Immature natural killer cell (primary cell): ENCODE measurements around the gene SLC1A3. TPM values are rescaled to one million over a fixed set of nuclear protein-coding genes. Genes with fewer than 3 reads are reported as not detected.

ENCODE experiments used
- DNase-seq, 3 donors: peaks; one replicate each; pipeline ENCODE4 v3.0.0; 2022; ENCODE audit warnings: mixed read lengths in 1 of 3
- H3K27ac Mint-ChIP-seq, 6 donors: one replicate each; pipeline ENCODE4 v1.8.0; 2020; ENCODE audit warnings: mixed read lengths in 6 of 6, mild to moderate bottlenecking in 5 of 6, inconsistent platforms in 4 of 6, moderate library complexity in 3 of 6
- H3K27me3 Mint-ChIP-seq, 3 donors: one replicate each; pipeline ENCODE4 v1.8.0; 2020 to 2021; ENCODE audit warnings: low read depth in 3 of 3, mild to moderate bottlenecking in 3 of 3, mixed read lengths in 3 of 3, moderate library complexity in 3 of 3, inconsistent platforms in 1 of 3
- H3K36me3 Mint-ChIP-seq, 3 donors: one replicate each; pipeline ENCODE4 v1.8.0; 2020; ENCODE audit warnings: mixed read lengths in 3 of 3, inconsistent platforms in 2 of 3, mild to moderate bottlenecking in 2 of 3
- H3K4me1 Mint-ChIP-seq, 2 donors: one replicate each; pipeline ENCODE4 v1.8.0; 2020; ENCODE audit warnings: inconsistent platforms in 2 of 2, mild to moderate bottlenecking in 2 of 2, mixed read lengths in 2 of 2, moderate library complexity in 1 of 2
- H3K4me3 Mint-ChIP-seq, 5 donors: one replicate each; pipeline ENCODE4 v1.8.0; 2020; ENCODE audit warnings: mild to moderate bottlenecking in 5 of 5, mixed read lengths in 5 of 5, inconsistent platforms in 3 of 5, moderate library complexity in 3 of 5
- H3K9me3 Mint-ChIP-seq, 6 donors: one replicate each; pipeline ENCODE4 v1.8.0; 2020; ENCODE audit warnings: mild to moderate bottlenecking in 6 of 6, mixed read lengths in 6 of 6, inconsistent platforms in 4 of 6, moderate library complexity in 3 of 6
- polyA plus RNA-seq, 3 donors: library from polyadenylated mRNA; unstranded; fragments of 300-500 nt; fragmentation: Illumina TruSeq; gene quantifications; one replicate each; pipeline ENCODE4 v1.2.3, GENCODE V29; 2021

SLC1A3 gene
- polyA plus RNA-seq, 3 donors from 2014 or later = 0.08 TPM; not detected in 2

GRCh38 chr5:36701085-36701698 lies 94.8 kb downstream of the SLC1A3 start:
- H3K27ac Mint-ChIP-seq = no peak overlapping the region

GRCh38 chr5:36703245-36703860 lies 96.9 kb downstream of the SLC1A3 start:
- Mint-ChIP-seq H3K27ac (no peak overlapping the region), H3K27me3 (peaks cover 2% of the 10 kb centered on the region in 3 donors)

More at GRCh38 chr5:36701085-36701698, 94.8 kb downstream of the SLC1A3 start:
- Mint-ChIP-seq H3K36me3 (peaks cover 8 to 20% (median 18%) of the 10 kb centered on the region in 3 donors), H3K9me3 (no peaks in the 10 kb centered on the region), H3K4me1 (no peaks in the 10 kb centered on the region), H3K4me3 (no peak overlapping the region), H3K27me3 (peaks cover 2 to 4% (median 2%) of the 10 kb centered on the region in 3 donors)
- no peak for DNase-seq

GRCh38 chr5:36704131-36704530 lies 97.7 kb downstream of the SLC1A3 start:
- Mint-ChIP-seq H3K27ac (no peak overlapping the region), H3K36me3 (peaks cover 8 to 29% (median 27%) of the 10 kb centered on the region in 3 donors)

More at GRCh38 chr5:36703245-36703860, 96.9 kb downstream of the SLC1A3 start:
- DNase-seq = no peak
- Mint-ChIP-seq H3K36me3 (peaks cover 8 to 24% (median 23%) of the 10 kb centered on the region in 3 donors), H3K4me1 (no peaks in the 10 kb centered on the region), H3K4me3 (no peak overlapping the region), H3K9me3 (peaks cover 0 to 5% (median 0%) of the 10 kb centered on the region in 6 donors)

GRCh38 chr5:36705055-36705454 lies 98.6 kb downstream of the SLC1A3 start:
- Mint-ChIP-seq H3K27ac (no peak overlapping the region), H3K27me3 (peaks cover 1 to 4% (median 2%) of the 10 kb centered on the region in 3 donors), H3K9me3 (peaks cover 0 to 5% (median 0%) of the 10 kb centered on the region in 6 donors), H3K36me3 (peaks cover 8 to 32% (median 28%) of the 10 kb centered on the region in 3 donors), H3K4me3 (no peak overlapping the region), H3K4me1 (no peaks in the 10 kb centered on the region)
- DNase-seq = no peak

More at GRCh38 chr5:36704131-36704530, 97.7 kb downstream of the SLC1A3 start:
- H3K9me3 Mint-ChIP-seq = peaks cover 0 to 5% (median 0%) of the 10 kb centered on the region in 6 donors
- peaks cover 2% of the 10 kb centered on the region in 3 donors for H3K27me3 Mint-ChIP-seq
- DNase-seq = no peak
- H3K4me3 Mint-ChIP-seq = no peak overlapping the region
- no peaks in the 10 kb centered on the region for H3K4me1 Mint-ChIP-seq

- Mint-ChIP-seq H3K4me1 (no peaks in the 10 kb centered on the region), H3K9me3 (peaks cover 0 to 5% (median 0%) of the 10 kb centered on the region in 6 donors), H3K27ac (no peak overlapping the region), H3K27me3 (peaks cover 2 to 4% (median 2%) of the 10 kb centered on the region in 3 donors), H3K4me3 (no peak overlapping the region), H3K36me3 (peaks cover 3 to 33% (median 28%) of the 10 kb centered on the region in 3 donors)
- no peak for DNase-seq
These were observed 100.3 kb downstream of the SLC1A3 start for GRCh38 chr5:36706662-36707061.

- H3K4me1 Mint-ChIP-seq = no peaks in the 10 kb centered on the region
- no peak overlapping the region for H3K27ac Mint-ChIP-seq
- H3K36me3 Mint-ChIP-seq = peaks cover 3 to 23% (median 16%) of the 10 kb centered on the region in 3 donors
- H3K4me3 Mint-ChIP-seq = no peak overlapping the region
- DNase-seq = no peak
- peaks cover 0 to 5% (median 0%) of the 10 kb centered on the region in 6 donors for H3K9me3 Mint-ChIP-seq
- peaks cover 2% of the 10 kb centered on the region in 3 donors for H3K27me3 Mint-ChIP-seq
These were observed 102.6 kb downstream of the SLC1A3 start for GRCh38 chr5:36708996-36709395.

GRCh38 chr5:36710039-36710438 lies 103.6 kb downstream of the SLC1A3 start:
- no peaks in the 10 kb centered on the region for H3K4me1 Mint-ChIP-seq

GRCh38 chr5:36712706-36713105 lies 106.3 kb downstream of the SLC1A3 start:
- Mint-ChIP-seq H3K4me3 (no peak overlapping the region), H3K27me3 (peaks cover 2% of the 10 kb centered on the region in 3 donors), H3K36me3 (peaks cover 0 to 14% (median 7%) of the 10 kb centered on the region in 3 donors)

More at GRCh38 chr5:36710039-36710438, 103.6 kb downstream of the SLC1A3 start:
- Mint-ChIP-seq H3K27me3 (peaks cover 2% of the 10 kb centered on the region in 3 donors), H3K4me3 (no peak overlapping the region), H3K9me3 (peaks cover 0 to 5% (median 0%) of the 10 kb centered on the region in 6 donors), H3K27ac (no peak overlapping the region), H3K36me3 (peaks cover 0 to 16% (median 8%) of the 10 kb centered on the region in 3 donors)
- no peak for DNase-seq

GRCh38 chr5:36713541-36713940 lies 107.1 kb downstream of the SLC1A3 start:
- Mint-ChIP-seq H3K9me3 (no peaks in the 10 kb centered on the region), H3K4me3 (no peak overlapping the region), H3K36me3 (peaks cover 0 to 10% (median 4%) of the 10 kb centered on the region in 3 donors), H3K27ac (no peak overlapping the region), H3K27me3 (peaks cover 2% of the 10 kb centered on the region in 3 donors), H3K4me1 (no peaks in the 10 kb centered on the region)
- no peak for DNase-seq

More at GRCh38 chr5:36712706-36713105, 106.3 kb downstream of the SLC1A3 start:
- DNase-seq = no peak
- H3K4me1 Mint-ChIP-seq = no peaks in the 10 kb centered on the region
- H3K27ac Mint-ChIP-seq = no peak overlapping the region
- peaks cover 0 to 3% (median 0%) of the 10 kb centered on the region in 6 donors for H3K9me3 Mint-ChIP-seq

GRCh38 chr5:36717131-36717695 lies 110.8 kb downstream of the SLC1A3 start:
- Mint-ChIP-seq H3K27ac (no peak overlapping the region), H3K27me3 (peaks cover 0 to 2% (median 0%) of the 10 kb centered on the region in 3 donors), H3K4me1 (peaks cover 3 to 7% of the 10 kb centered on the region in 2 donors), H3K36me3 (peaks cover 0 to 4% (median 0%) of the 10 kb centered on the region in 3 donors), H3K9me3 (no peaks in the 10 kb centered on the region), H3K4me3 (no peak overlapping the region)
- no peak for DNase-seq

GRCh38 chr5:36719282-36719681 lies 112.9 kb downstream of the SLC1A3 start:
- no peak overlapping the region for H3K27ac Mint-ChIP-seq
- H3K4me1 Mint-ChIP-seq = peaks cover 17 to 26% of the 10 kb centered on the region in 2 donors
- no peak overlapping the region for H3K4me3 Mint-ChIP-seq
- H3K9me3 Mint-ChIP-seq = no peaks in the 10 kb centered on the region
- DNase-seq = no peak
- H3K27me3 Mint-ChIP-seq = peaks cover 0 to 2% (median 0%) of the 10 kb centered on the region in 3 donors
- peaks cover 0 to 6% (median 0%) of the 10 kb centered on the region in 3 donors for H3K36me3 Mint-ChIP-seq

- Mint-ChIP-seq H3K9me3 (no peaks in the 10 kb centered on the region), H3K36me3 (peaks cover 0 to 6% (median 0%) of the 10 kb centered on the region in 3 donors), H3K4me1 (peaks cover 28 to 38% of the 10 kb centered on the region in 2 donors), H3K27ac (no peak overlapping the region), H3K27me3 (peaks cover 0 to 2% (median 0%) of the 10 kb centered on the region in 3 donors), H3K4me3 (no peak overlapping the region)
- no peak for DNase-seq
These were observed 114.3 kb downstream of the SLC1A3 start for GRCh38 chr5:36720688-36721087.

GRCh38 chr5:36721664-36722235 lies 115.3 kb downstream of the SLC1A3 start:
- H3K36me3 Mint-ChIP-seq = peaks cover 0 to 6% (median 0%) of the 10 kb centered on the region in 3 donors
- no peaks in the 10 kb centered on the region for H3K9me3 Mint-ChIP-seq
- H3K4me1 Mint-ChIP-seq = peaks cover 28 to 38% of the 10 kb centered on the region in 2 donors
- no peak for DNase-seq
- H3K27ac Mint-ChIP-seq = no peak overlapping the region
- H3K4me3 Mint-ChIP-seq = no peak overlapping the region
- no peaks in the 10 kb centered on the region for H3K27me3 Mint-ChIP-seq
